M059J (cell line): ENCODE data around the gene FAM98A. TPM values are rescaled to one million over a fixed set of nuclear protein-coding genes. Genes with fewer than 3 reads are reported as not detected.

Experiments used
- DNase-seq: peaks from one replicate; pipeline ENCODE4 v3.0.0-alpha.2; 2012; ENCODE audit warnings: low read depth
- total RNA-seq: library from RNA; depleted of rRNA; stranded (reverse); fragments of >200 nt; shearing (Covaris generic); gene quantifications from 2 replicates; pipeline ENCODE4 v1.2.3, GENCODE V29; 2014; rRNA removed

The FAM98A gene
- total RNA-seq, result 14.9 and 28.3 TPM in 2 replicates

DNA sequence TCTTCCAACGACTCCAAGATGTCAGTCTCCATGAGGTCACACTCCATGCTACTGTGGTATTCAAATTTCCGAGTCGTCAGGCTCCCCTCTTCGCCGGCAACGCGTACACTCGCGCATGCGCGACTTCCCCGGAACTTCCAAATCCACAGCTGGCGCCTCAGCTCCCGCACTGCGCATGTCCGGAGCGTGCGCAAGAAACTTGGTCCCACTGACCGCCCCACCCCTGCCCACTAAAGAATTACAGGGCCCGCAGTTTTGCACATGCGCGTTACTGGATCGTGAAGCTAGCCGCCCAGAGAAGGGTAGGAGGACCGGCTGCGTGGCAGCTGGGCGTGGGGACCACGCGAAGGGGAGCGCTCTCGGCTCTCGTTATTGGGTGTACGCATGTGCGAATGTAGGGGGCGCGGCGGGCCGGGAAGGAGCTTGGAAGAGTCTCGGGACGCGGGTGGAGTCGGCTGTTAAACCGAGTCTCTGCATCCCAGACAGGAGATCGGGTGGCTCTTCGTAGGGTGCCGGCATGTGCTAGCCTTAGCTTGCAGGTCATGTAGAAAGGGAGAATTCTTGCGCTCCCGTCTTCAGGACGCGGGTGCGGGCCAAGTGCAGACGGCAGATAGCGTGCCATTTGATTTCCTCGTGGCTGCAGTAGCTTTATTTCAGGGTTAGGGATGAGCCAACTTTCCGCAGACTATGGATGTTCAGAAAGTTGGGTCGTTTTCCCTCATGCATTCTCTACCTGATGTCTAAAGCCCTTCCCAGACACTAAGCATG is at the start of gene FAM98A:
Gene FAM98A (minus strand): TSS at position 125 of the 768 bp plus-strand sequence. CDS start 78 bp downstream, at position 47.
- peak; percentile 98 for DNase-seq

DNA sequence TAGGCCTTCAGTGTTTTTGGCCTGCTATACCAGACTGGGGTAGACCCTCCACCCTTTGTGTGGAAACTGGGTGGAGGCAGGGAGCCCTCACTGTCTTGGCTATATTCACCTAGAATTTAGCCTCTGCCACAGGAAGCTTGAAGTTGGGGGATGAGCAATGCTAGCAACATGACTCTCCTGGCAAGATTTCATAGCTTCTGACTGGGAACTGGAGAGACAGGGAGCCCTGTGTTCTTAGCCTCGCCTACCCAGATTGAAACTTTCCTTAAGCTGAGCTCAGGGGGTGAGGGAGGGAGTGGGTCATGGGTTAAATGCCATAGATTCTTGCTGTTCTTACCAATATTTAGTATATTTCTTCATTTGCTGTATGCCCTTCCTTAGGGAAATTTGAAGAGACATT is 46.8 kb upstream of the FAM98A start:
- peak; percentile 1 for DNase-seq

DNA sequence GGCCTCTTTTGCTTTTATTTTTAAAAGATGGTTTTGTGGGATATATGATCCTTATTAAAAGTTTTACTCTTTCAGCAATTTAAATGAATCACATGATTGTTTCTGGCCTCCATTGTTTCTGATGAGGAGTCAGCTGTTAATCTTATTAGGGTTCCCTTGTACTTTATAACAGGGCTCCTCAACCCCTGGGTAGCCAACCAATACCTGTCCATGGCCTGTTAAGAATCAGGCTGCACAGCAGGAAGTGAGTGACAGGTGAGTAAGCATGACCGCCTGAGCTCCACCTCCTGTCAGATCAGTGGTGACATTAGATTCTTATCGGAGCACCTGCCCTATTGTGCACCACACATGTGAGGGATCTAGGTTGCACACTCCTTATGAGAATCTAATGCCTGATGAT is 45.1 kb upstream of the FAM98A start:
- no peak for DNase-seq

DNA sequence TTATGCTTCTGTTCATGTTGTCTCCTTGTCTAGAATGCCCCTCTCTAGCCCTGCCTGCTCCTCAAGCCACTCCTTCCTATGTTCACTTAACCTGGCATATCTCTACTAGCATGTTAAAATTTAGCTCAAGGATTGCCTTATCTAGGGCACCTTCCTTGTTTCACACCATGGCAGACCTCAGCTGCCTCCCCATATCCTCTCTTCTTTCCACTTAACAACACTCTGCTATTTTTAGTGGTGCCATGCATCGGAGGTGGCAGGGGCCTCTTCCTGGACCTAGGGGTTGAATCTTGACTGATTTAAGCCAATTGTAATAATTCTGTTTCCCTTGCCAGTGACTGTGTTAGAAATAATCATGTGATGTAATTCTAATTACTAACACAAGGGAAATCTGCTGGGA is 36.9 kb upstream of the FAM98A start:
- DNase-seq, result no peak

DNA sequence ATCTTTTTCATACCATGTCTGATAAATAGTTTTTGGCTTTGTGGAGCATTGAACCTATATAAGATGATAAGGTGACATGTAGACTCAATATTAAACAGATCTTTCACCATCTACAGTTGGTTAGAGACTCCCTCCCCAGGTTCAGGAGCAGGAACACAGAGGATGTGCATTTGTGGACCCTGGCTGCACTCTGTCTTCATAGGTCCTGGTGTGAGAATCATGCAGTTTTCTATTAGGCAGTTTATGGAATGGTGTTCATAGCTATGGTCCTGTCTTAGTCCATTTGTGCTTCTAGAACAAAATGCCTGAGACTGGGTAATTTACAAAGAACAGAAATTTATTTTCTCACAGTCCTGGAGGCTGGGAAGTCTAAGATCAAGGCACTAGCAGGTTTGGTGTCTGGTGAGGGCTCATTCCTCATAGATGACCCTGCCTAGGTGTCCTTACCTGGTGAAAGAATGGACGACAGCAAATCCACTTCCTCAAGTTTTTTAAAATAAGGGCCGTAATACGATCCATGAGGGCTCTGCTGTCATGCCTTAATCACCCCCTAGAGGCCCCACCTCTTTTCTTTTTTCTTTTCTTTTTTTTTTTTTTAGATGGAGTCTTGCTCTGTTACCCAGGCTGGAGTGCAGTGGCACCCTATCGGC is 35.3 kb upstream of the FAM98A start:
- no peak for DNase-seq

DNA sequence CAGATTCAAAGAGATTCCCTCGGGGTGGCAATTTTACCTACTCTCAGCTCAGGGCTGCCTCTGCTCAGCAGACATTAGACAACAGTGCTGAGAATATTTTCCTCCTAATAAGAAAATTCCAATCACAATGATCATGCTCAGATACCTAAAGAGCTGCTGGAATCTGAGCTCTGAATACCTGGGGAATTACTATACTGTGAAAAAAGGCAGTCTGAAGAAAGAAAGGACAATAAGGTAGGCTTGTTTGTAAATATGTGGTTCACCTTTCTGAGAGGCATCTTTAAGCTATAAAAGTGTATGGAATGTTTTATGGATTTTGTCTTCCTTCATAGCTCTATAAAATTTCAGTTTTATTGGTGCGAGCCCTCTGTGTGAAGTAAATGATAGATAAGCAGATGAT is 34.2 kb upstream of the FAM98A start:
- DNase-seq, result no peak

DNA sequence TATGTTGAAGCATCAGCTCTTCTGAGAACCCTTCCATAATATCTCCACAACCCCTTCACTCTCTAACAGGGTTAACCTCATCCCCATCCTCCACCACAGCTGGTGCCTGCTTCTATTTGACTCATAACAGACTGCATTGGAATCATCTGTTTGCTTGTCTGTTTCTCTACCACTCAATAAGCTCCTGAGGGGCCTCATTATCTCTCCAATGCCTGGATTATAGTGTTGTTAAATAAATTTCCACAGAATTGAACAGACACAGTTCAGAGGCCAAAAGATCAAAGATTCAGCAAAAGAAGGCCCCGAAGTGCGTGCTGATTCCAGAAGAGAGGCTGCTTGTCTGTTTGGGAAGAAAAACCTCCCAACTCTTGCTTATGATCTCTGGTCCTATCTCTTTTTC is 33.7 kb upstream of the FAM98A start:
- no peak for DNase-seq

DNA sequence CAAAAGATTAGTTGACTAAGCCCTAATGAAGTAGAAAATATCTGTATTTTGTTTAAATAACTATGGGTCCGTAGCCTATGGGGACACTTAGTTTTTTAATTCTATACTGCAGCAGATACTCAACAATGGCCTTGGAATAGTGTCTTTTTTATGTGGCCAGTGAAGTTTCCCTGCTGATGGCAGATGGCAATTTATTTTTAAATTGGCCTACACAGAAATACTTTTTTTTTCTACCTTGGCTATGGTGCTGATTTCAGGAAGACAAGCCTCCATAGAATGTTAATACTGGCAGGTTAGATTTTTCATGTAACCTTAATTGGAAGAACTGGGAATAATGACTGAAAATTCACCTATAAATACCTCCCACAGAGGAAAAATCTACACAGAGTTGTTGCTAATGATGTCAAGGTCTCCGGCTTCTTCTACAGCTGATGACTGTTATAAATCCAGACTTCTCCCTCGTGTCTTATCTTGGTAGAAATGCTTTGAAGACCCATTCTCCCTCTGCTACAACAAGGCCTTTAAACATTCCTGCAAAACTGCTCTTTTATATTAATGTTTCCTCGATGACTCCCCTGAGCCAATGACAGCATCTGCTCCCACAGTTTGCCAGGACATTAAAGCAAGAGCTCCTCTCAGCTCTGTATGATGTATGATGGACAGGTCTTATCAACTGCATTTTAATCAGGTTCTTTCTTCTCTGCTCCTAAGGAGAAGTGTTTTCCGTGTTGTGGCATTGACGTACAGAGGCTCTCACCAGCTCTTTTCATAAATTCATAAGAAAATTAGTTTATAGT is 29.1 kb upstream of the FAM98A start:
- DNase-seq, result no peak

DNA sequence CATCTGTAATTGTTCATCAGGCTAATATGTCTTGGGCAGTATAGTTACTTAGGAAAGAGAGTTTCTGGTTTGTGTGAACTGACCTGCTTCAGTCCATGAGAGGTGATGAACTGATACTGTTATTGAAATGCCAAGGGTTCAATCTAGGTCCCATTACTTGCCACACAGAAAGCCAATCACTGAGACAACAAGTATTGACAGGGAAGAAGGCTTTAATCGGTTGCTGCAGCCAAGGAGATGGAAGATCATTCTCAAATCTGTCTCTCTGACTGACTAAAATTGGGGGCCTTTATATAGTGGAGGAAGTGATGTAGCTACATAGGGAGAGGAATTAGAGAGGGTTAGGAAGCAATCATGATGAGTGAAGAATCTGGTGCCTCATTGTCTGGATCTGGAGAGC is 19.9 kb upstream of the FAM98A start:
- no peak for DNase-seq

DNA sequence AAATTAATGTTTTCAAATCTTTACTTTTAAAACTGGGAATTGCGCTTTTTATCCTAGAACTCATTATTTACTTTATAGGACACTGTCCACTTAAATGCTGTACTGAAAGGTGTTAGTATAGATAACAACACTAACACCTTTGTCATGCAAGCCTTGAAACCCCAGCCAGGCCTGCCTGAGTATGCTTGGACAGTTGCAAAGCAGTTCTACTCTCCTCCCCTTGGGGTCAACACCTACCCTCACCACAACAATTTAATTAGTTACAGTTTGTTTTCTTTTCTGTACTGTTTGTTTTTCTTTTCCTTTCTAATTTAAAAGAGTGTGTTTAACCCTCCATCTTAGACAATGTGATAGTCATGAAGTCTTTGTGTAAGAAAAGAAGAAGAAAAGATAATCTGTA is 18.9 kb upstream of the FAM98A start:
- DNase-seq, result no peak

DNA sequence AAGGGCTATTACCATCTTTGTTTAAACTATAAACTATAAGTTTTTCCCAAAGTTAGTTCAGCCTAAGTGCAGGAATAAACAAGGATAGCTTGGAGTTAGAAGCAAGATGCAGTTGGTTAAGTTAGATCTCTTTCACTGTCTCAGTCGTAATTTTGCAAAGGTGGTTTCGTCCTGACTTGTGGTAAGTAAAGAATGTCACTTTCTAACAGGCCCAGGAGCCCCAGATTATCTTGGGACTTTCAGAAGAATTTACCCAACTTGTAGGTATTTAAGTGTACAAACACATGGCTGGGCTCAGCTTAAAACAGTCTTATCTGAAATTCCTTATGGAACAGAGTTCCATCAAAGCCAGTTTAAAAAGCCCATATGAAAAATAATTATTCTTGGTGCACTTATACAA is 18.3 kb upstream of the FAM98A start:
- peak; percentile 36 for DNase-seq

DNA sequence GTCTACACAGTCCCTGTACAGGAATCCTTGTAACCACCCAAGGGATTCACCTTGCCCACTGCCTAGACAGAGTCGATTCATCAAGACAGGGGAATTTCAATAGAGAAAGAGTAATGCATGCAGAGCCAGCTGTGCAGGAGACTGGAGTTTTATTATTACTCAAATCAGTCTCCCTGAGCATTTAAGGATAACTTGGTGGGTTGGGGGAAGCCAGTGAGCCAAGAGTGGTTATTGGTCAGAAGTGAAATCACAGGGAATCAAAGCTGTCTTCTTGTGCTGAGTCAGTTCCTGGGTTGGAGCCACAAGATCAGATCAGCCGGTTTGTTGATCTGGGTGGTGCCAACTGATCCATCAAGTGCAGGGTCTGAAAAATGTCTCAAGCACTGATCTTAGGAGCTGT is 17.8 kb upstream of the FAM98A start:
- DNase-seq, result peak; percentile 68

DNA sequence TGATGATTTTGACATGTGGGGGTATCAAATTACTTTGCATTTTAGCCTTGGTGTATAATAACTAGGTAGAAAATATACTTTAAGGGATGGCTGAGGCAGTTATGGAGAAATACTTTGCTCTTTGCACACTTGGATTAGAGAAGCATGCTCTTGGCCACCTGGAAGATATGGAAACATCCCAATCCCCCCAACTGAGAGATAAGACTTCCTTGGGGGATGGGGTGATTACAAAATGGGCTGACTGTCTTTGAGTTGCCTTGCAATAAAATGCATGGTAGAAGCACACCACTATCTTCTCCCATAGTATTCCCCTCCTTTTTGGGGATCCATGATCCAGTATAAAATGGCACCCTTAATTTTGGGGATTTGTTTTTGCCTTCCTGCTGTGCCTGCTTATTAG is 15.1 kb upstream of the FAM98A start:
- DNase-seq, result no peak

DNA sequence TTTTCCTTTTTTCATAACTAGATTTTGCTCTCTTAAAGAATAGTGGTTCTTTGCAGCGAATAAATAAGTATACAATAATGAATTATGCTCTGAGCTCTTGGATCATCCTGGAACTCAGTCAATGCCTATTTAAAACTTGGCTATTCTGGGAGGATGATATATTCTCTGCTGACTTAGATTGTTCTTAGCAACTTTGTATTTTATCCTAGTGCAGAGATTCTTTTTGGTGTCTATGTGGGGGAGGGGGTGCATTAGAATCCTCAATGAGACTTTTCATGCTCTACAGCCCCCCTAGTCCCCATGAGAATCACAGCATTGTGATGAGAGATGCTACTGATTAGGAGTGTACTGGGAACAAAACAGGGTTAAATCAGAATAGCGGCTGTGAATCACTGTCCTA is 8.8 kb upstream of the FAM98A start:
- no peak for DNase-seq

DNA sequence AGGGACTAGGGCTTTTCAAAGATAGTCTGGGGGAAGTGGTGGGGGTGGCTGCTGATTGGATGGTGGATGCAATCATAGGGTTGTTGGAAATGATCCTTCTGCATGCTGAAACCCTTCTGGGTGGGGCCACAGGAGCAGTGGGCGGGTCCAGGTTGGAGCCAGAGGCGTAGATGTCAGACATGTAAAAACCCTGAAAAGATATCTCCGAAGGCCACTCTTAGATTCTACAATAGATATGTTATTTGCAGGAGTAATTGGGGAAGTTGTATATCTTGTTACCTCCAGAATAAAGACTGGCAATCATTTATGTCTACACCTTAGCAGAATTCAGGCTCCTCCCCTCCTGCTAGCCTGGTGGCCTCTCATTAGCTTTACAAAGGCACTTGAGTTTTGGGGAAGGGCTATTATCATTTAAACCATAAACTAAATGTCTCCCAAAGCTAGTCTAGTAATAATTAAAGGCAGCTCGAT is 8.2 kb upstream of the FAM98A start:
- no peak for DNase-seq

DNA sequence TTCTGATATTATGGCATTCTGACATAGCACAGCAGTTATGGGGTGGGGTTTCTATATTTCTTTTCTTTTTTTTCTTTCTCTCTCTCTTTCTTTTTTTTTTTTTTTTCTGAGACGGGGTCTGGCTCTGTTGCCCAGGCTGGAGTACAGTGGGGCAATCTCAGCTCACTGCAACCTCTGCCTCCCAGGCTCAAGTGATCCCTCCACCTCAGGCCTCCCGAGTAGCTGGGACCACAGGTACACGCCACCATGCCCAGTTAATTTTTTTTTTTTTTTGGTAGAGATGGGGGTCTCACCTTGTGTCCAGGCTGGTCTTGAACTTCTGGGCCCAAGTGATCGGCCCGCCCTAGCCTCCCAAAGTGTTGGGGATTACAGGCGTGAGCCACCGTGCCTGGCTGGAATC is 7.5 kb upstream of the FAM98A start:
- DNase-seq, result no peak

DNA sequence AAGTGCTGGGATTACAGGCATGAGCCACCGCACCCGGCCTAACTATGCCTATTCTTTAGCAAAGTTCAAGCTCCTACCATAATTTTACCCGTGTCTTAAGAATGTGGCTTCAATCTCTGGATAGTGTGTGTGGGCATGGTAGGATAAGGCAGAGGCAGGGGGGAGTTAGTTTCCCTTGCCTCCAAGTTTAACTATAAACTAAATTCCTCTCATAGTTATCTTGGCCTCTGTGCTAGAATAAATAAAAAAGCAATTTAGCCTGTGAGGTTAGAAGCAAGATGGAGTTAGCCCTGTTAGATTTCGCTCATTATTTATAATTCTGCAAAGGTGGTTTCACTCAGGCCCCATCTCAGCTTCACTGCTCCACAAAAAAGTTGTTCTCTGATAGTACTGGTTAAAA is 7.0 kb upstream of the FAM98A start:
- DNase-seq, result no peak

DNA sequence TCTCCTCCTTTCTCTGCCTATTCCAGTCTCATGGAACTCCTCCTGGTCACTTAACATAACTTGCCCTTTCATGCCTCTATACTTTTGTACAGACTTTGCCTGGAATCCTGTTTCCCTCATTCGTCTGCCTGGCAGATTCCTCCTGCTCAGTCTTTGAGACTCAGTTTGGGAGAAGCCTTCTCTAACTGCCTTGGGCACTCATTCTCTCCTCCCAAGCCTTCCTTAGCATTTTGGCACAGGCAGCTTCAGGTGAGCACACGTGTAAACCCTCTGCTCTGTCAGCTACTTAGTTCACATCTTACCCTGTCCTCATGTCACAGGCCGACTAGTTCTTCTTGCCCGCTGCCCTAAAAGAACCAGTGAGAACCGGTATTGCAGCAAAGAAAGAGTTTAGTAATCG is 6.0 kb upstream of the FAM98A start:
- no peak for DNase-seq

DNA sequence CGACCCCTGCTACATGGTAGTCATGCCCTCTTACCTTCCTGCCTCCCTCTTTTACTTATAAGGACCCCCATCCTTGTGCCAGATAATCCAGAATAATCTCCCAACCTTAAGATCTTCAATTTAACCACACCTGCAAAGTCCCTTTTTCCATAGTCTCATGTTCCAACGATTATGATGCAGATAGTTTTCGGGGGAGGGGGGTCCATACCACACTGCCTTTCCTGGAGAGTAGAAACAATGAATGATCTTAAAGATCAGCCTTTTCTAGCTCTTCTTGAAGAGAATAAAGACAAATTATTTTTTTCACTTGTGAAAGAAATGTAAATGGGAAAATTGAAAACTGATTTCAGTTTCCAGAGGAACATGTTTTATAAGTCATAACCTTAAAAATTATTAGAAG is 4.3 kb upstream of the FAM98A start:
- no peak for DNase-seq

DNA sequence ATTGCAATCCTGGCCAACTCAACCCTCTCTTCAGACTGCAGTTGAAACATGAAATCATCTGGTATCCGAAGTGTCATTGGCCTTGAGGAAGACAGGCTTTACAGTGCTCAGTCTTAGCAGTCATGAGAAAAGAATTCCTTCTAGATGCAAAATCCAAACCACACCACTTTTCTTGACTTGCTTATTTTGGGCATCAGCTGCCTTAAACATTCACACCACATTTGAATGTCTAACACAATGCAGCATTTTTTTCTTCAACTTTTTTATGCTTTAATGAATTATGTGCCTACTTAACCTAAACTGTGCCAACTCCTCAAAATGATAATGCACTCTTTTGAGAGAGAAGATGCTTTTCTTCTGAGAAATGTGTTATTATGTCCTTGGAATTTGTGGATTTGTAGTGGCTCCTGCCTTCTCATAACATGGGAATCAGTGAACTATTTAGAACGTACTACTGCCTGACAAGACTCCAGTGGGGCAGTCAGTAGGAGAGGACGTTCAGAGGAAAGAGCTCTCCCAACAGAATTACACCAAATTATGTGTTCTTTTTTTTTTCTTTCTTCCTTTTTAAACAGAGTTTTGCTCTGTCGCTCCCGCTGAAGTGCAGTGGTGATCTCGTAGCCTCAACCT is 3.2 kb upstream of the FAM98A start:
- DNase-seq, result no peak

DNA sequence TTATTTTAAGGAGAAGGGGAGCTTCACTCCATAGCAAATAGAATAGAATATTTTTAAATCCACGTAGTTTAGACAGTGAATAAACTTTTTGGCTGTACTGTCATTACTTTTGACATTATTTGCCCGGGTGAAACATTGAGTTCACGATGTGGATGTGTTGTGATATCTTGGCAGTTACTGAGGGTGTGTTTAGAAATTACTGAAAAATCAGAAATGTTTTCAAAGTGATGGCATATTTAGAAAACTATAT is 769 bp upstream of the FAM98A start:
- no peak for DNase-seq

DNA sequence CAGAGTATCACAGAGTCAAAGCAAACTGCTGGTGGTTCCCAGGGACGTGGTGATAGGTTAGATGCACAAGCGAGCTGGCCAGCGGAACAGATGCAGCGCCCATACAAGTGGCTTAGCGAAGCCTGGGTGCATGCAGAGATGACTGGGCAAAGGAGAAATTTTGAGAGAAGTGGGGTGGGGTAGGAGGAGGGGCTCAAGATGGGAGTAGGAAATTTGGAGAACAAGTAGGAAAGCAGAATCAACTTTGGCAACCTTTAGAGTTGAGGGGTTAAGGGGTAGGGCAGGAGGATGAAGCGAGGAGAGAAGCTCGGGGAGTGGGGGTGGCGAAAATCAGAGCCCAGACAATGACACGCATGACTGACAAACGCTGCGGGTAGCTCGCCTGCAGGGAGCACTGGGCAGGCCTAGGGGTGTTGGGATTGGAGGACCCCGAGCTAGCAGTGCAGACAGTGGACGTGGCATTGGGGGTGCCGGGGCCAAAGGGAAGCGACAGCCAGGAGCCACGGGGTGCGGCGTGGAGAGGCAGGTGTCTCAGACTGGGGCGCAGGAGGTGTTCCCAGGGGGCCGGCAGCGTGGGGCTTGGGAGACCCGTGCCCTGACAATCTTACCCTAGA is 431 bp downstream of the FAM98A start:
- peak; percentile 57 for DNase-seq
